GM21619 (cell line): ENCODE data around the gene FAM3B.

Experiments
- ATAC-seq: cut with Tn5 transposase; IDR thresholded peaks from one replicate; pipeline ENCODE4 v1.9.1; 2021; ENCODE audit not compliant: unreplicated experiment

Gene FAM3B

DNA sequence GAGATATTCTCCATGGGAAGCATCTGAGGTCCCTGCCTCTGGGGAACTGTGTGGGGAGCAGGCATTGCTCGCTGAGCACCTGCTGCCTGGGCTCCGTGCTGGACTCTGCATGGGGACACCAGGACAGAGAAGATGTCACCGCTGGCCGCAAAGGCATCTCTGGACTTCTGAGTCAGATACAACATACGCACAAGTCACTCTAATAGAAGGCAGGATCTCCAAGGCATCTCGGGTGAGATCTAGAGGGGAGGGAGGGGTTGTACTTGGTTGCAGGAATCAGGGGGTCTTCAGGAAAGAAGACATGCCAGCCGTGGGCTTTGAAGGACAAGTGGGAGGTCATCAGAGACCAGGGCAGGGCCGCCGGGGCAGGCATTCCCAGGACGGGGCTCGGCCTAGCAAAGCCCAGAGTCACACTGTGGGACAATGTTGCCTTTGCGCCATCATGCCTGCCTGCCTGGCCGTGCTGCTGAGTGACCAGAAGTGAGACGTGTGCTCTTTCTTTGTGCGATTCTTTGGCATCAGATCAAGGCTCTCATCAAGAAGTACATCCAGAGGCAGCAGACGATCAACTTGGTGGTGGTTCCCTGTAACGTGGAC is 73.5 kb downstream of the FAM3B start:
- ATAC-seq = no peak

DNA sequence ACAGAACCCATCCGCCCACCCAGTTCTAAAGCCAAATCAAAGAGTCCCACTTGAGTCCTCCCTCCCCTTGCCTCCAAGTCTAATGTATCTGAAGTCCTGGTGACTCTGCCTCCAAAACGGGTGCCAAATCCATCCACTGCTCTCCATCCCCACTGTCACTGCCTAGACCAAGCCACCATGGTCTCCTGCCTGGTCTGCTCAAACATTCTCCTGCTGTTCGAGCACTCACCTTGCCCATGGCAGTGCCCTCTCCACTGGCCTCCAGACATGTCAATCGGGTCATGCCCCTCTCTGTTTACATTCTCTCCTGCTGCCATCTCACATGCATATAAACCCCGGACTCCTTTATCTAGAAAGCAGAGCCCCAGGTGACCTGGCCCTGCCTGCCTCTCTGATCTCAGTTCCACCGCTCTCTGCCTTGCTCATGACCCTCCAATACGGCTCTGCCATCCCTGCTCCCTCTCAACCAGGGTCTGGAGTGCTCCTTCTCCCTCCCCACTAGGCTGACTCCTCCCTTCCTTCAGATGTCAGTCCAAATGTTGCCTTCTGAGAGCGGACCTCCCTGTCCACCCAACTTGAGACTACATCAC is 77.4 kb downstream of the FAM3B start:
- no peak for ATAC-seq

DNA sequence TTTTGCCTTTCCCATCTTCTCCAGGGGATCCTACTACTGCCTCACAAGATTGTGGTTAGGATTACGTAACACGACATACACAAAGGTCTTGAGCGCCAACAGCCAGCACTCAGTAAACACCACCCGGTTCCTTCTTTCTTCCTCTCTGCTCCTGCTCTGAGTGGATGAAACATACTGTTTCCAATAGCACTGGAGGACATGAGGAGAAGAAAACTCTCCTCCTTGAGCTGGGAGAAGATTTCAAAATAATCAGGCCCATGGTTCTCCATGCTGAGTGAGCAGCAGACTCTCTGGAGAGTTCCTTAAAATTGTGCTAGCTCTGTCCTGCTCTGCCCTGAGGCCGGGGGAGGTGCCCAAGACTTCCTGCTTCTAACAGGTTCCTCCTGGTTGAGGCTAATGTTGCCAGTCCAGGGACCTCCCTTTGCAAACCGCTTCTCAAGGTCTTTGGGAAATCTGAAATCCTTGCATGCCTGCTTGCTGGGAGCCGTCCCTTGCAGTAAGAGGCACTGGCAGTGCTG is 80.0 kb downstream of the FAM3B start:
- ATAC-seq = no peak

DNA sequence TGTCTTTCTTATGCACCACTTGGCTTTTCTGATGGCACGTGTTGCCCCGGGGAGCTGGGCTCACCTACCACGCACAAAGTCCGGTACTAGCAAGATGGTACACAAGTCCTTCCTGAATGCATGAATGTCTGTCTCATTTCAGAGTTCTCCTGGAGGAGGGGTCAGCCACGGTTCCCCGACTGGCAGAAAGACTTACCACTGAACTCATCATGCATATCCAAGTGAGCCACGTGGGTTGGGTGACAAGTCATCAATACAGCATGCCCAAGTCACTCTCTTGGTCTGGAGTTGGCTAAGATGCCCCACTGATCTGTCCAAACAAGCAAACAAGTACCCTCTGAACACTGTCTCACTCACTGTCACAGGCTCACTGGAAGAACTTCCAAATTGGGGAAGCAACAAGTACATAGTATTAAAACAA is 80.9 kb downstream of the FAM3B start:
- ATAC-seq = no peak

DNA sequence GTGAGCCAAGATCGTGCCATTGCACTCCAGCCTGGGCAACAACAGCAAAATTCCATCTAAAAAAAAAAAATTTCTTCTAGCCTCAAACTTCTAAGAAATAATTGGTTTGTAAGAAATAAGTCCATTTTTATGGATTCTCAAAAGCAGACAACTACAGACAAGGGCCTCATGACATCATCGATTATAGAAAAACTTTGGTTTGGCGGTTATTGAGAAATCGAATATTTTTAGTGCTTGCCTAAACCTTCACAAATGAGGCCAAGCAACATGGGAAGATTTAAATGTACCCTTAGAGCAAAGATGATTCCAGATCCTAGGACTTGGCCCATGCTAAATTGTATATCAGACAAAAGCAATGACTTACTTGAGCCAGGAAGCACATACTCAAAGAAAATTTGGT is 81.7 kb downstream of the FAM3B start:
- ATAC-seq = no peak

DNA sequence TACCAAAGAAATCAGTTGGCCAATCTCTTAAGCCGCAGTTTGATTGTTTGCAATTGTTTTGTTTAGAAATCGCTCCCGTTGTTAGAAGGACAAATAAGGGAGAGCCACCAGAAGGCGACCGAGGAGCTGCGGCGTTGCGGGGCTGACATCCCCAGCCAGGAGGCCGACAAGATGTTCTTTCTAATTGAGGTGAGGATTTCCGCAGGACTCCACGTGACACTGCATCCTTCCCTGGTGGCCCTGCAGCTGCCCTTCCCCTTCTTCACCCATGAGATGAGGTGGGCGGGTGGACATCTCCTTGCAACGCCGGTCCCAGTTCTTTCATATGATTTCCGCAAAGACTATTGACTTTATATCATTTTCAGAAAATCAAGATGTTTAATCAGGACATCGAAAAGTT is 82.2 kb downstream of the FAM3B start:
- no peak for ATAC-seq

DNA sequence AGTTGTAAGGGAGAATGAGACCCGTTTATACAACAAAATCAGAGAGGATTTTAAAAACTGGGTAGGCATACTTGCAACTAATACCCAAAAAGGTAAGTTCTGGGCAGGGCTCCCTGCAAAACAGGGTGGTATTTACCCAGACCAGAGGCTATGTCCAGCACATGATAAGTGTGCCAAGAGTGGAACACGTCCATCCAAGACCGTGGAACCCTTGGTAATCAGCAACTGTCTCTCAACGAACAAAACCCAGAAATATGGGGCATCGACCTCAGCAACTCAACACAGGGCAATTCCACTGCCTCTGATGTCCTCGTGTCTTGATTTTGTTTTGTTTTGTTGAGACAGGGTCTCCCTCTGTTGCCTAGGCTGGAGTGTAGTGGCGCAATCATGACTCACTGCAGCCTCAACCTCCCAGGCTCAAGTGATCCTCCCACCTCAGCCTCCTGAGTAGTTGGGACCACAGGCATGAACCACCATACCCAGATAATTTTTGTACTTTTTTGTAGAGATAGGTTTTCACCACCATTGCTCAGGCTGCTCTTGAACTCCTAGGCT is 82.7 kb downstream of the FAM3B start:
- no peak for ATAC-seq

DNA sequence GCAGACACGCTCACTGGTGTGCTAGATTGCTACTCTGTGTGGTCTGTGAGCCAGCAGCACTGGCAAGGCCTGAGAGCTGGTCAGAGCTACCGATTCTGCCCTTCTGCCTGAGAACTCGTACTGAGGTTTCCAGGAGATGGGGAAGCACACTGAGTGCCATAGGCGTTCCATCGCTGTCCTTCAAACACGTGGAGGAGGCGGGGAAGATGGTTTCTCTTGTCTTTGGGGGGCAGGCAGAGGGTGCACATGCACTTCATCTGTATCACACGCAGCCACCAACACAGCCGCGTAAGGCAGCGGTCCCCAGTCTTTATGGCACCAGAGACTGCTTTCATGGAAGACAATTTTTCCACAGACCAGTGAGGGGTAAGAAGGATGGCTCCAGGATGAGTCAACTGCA is 85.6 kb downstream of the FAM3B start:
- ATAC-seq = no peak

DNA sequence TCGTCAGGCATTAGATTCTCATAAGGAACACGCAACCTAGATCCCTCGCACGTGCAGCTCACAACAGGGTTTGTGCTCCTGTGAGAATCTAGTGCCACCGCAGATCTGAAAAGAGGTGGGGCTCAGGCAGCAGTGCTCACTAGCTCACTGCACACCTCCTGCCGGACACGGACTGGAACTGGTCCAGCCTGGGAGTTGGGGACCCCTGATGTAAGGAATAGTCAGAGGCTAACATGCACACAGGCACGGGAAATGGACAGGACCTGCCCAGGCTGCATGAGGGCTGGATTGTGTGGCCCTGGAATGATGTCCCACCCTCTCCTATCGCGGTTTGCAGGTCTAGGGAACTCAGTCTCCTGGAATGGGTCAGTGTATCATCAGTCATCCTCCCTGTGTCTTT is 86.2 kb downstream of the FAM3B start:
- ATAC-seq = no peak

DNA sequence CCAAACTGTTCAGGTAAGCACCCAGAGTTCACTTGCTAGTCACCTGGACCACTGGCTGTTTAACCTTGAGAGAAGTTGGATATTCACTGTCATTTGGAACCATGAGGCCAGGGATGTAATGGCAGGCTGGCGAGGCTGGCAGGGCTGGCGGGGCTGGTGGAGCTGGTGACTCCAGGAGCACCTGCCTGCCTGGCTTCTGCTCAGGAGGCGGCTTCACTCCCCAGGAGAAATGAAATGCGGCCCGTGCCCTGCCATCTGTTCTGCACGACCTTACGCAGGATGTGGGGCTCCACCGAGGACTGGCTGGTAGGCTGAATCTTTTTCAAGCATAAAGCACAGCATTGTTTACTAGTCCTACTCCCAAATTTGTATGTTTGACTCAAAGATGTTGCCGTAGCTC is 86.7 kb downstream of the FAM3B start:
- no peak for ATAC-seq

DNA sequence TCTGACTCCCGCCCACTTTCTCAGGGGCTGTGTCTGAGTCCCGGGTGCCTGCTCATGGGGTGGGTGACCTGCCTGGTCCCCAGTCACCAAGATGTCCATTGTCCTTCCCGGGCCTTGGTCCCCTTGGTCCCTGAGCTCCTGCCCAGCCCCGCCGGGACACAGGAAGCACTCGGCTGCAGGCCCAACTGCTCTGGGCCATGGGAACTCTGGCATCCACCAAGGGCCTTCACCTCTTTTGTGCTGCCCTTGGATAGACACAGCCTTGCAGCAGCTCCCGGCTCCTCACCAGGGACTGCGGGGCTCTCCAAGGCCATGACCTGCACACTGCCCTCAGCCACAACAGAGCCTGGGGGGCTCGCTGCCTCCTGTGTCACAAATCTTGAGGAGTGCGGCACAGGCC is 87.4 kb downstream of the FAM3B start:
- no peak for ATAC-seq

DNA sequence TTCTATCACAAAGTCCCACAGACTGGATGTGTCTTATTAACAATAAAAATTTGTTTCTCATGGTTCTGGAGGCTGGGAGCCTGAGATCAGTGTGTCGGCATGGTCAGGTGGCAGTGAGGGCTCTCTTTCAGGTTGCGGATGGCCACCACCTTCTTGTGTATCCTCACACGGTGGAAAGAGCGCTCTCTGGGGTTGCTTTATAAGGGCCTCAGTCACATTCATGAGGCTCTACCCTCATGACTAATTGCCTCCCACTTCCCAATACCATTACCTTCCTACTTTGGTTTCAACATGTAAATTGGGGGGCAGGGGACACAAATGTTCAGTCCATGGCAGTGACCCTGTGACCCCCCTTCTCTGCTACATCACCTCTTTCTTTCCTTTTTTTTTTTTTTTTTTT is 88.7 kb downstream of the FAM3B start:
- no peak for ATAC-seq

DNA sequence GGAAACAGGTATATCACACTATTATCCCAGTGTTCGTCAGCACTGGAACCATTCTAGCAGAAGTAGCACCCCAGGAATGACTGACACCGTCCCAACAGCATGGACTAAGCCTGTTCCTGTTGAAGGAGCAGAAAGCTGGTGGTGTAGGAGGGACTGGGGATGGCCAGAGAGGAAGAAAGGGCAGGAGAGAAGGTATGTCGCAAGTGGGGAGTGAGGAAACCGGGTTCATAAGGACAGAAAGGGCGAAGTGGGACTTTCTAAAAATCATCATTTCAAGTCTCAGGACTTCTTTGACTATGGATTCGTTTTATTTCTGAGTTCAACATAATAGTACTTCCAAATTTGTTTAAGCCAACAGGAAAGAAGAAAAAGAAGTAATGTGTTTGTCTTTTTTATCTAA is 89.7 kb downstream of the FAM3B start:
- no peak for ATAC-seq
